ENCODE results near the gene TRA2A. TPM values are rescaled to one million over a fixed set of nuclear protein-coding genes. Genes with fewer than 3 reads are reported as not detected.
A peak's percentile ranks its signal among the peaks of the same experiment; 100 is the strongest.

TRA2A gene
- total RNA-seq, 3 donors from 2014 or later, result 40.3 to 72.9 (median 46.2) TPM

DNA sequence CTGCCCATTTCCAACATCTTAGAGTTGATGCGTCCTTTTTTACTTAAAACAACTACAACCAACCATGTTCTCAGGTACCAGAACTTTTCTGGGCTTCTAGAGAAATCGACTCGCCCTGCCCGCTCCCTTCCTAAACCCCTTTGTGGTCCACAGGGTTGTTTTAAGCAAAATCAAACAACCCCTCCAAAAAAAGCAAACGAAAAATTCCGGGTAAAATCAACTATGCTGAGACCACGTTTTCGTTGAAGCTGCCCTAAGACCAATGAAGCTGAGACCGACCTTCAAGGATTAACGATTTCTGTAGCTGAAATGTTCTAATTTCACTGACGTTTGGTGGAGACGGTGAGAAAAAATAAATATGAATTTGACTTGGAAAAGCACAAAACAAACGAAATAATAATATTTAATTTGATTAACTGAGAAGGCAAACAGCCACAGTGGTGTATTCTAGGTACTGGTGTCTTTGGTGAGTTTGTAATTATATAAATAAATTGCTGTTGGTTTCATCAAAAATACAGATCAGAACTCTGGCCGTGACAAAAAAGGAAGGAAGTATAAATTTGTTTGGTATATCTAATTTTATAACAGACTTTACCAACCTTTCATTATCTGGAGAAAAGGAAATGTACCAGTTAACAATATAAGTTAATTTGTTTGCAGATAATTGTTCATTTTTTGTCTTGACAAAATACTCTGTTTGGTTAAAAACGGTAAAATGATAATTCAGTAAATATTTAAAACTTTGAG, 56.8 kb downstream of the TRA2A start:
- Histone ChIP-seq H3K27me3 (peaks cover 13 to 100% of the 10 kb centered on the region in 2 donors), H3K36me3 (no peaks in the 10 kb centered on the region), H3K27ac (no peak overlapping the region), H3K4me3 (peak overlapping the region in 1 of 3 donors; percentile 48), H3K4me1 (peaks cover 0 to under 1% of the 10 kb centered on the region in 2 donors), H3K9me3 (peaks cover 0 to 6% of the 10 kb centered on the region in 2 donors)
- DNase-seq (ENCODE audit: low spot score in 2 of 2), result no peak
- TF ChIP-seq POLR2A (IDR thresholded peaks at IDR 0.05) (no peak), POLR2AphosphoS5 (IDR thresholded peaks at IDR 0.05) (peak in 1 of 3 donors; percentile 40)
- intact Hi-C loops (cut with DNase I; ENCODE audit: low total_unique reads), result no loop called here

DNA sequence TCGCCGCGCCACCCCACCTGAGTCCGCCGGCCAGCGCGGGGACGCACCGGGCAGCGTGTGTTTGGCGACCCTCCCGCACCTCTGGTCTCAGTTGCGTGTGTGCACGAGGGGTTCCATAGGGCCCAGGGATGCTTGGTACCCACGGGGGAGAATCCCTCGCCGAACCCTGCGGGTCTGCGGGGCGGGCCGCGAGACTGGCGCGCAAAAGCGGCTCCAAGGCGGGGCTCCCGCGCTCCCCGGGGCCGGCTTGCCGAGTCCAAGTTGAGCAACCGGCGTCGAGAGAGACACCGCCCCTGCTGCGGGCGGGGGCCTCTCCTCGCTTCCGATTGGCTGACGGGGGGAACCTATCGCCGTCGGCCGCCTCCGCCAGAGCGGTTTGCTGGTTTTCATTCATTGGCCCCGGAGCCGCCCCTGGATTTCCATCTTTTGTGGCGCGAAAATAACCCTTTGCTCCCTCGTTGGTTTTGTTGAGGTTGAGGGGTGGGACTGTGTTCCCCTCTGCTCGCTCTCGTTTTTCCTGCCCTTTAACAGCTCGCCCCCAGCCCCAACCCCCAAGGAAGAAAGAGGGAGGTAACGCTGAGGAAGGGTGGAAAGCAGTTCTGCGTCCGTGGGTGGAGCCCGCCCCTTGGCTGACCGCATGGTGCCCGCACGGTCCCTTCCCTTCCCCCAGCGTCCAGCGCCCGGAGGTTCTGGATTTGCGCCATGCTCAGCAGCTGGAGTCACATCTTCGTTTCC, 57.5 kb downstream of the TRA2A start:
- TF ChIP-seq POLR2A (IDR thresholded peaks at IDR 0.05) (no peak), POLR2AphosphoS5 (IDR thresholded peaks at IDR 0.05) (no peak)
- TF ChIP-seq, protein P1, sequence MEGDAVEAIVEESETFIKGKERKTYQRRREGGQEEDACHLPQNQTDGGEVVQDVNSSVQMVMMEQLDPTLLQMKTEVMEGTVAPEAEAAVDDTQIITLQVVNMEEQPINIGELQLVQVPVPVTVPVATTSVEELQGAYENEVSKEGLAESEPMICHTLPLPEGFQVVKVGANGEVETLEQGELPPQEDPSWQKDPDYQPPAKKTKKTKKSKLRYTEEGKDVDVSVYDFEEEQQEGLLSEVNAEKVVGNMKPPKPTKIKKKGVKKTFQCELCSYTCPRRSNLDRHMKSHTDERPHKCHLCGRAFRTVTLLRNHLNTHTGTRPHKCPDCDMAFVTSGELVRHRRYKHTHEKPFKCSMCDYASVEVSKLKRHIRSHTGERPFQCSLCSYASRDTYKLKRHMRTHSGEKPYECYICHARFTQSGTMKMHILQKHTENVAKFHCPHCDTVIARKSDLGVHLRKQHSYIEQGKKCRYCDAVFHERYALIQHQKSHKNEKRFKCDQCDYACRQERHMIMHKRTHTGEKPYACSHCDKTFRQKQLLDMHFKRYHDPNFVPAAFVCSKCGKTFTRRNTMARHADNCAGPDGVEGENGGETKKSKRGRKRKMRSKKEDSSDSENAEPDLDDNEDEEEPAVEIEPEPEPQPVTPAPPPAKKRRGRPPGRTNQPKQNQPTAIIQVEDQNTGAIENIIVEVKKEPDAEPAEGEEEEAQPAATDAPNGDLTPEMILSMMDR (IDR thresholded peaks at IDR 0.05), result no peak
- DNase-seq (ENCODE audit: low spot score in 2 of 2), result no peak
- no peak overlapping the region for H3K27ac ChIP-seq
- H3K4me3 ChIP-seq, result peak overlapping the region in 2 of 3 donors; percentile 18 to 48
- intact Hi-C loops (cut with DNase I; ENCODE audit: low total_unique reads), result no loop called here
- H3K36me3 ChIP-seq, result no peaks in the 10 kb centered on the region
- peaks cover 6 to 8% of the 10 kb centered on the region in 2 donors for H3K4me1 ChIP-seq
- H3K27me3 ChIP-seq, result peaks cover 19 to 100% of the 10 kb centered on the region in 2 donors
- peaks cover 0 to 6% of the 10 kb centered on the region in 2 donors for H3K9me3 ChIP-seq

DNA sequence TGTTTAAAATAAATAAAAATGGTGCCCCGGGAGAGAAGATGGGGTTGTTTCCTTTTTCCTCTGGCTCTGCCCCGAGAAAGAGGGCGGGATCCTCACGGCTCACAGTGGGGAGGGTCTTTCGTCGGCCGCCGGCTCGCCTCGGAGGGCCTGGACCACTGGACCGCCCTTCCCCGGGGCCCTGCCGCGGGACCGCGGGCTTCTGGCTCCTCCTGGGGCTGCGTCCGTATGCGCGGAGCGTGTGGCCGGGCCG, 58.0 kb downstream of the TRA2A start:
- H3K36me3 ChIP-seq, result no peaks in the 10 kb centered on the region
- DNase-seq (ENCODE audit: low spot score in 2 of 2), result no peak
- H3K4me3 ChIP-seq, result peak overlapping the region in 2 of 3 donors; percentile 18 to 48
- peaks cover 24 to 100% of the 10 kb centered on the region in 2 donors for H3K27me3 ChIP-seq
- H3K27ac ChIP-seq, result no peak overlapping the region
- intact Hi-C loops (cut with DNase I; ENCODE audit: low total_unique reads), result no loop called here
- H3K9me3 ChIP-seq, result peaks cover 0 to 6% of the 10 kb centered on the region in 2 donors
- peaks cover 9 to 11% of the 10 kb centered on the region in 2 donors for H3K4me1 ChIP-seq
- no peak for TF ChIP-seq POLR2AphosphoS5 (IDR thresholded peaks at IDR 0.05)
- TF ChIP-seq POLR2A (IDR thresholded peaks at IDR 0.05), result no peak
- TF ChIP-seq, protein P1 (IDR thresholded peaks at IDR 0.05), result no peak

DNA sequence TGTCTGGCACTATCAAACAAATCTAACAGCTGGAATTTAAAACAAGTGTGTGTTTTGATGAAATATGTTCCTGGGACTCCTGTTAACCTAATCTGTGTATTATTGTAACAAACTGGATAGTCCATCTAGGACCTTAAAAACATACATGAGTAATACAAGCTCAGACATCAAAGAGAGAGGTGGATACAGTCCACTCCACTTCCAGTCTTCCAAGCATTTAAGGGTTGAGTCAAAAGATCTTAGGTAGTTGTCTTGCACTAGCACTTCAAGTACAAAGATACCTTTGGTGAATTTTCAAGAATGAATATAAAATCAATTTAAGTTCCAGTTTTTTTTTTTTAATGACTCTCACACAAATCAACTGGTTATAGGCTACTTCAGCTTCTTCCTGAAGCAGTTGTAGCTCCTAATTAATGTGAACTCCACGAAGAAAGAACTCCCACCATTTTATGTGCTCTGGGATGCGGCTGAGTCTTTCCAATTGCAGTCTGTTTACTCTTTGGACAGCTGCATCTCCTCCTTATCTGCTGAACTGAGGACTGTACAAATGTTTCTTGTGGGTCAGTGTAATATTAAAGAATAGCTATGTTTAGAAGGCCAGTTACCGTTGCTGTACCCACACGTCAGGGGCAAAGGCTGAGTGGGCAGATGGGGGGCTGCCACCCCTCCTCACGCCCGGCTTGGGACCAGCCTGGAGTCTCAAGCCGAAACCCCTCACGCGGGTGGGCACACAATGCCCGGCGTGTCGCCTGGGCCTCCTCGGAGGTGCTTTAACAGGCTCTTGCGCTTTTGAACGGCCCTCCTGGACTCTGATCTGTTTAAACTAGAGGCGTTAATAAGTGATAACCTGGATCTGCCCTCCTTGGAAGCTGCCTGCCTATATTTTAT, 58.6 kb downstream of the TRA2A start:
- intact Hi-C loops (cut with DNase I; ENCODE audit: low total_unique reads), result no loop called here
- Histone ChIP-seq H3K4me3 (no peak overlapping the region), H3K27ac (no peak overlapping the region), H3K4me1 (peaks cover 9 to 13% of the 10 kb centered on the region in 2 donors), H3K27me3 (peaks cover 28 to 100% of the 10 kb centered on the region in 2 donors), H3K9me3 (peaks cover 0 to 6% of the 10 kb centered on the region in 2 donors), H3K36me3 (no peaks in the 10 kb centered on the region)
- DNase-seq (ENCODE audit: low spot score in 2 of 2), result no peak
- no peak for TF ChIP-seq POLR2A (IDR thresholded peaks at IDR 0.05)
- TF ChIP-seq POLR2AphosphoS5 (IDR thresholded peaks at IDR 0.05), result no peak
- TF ChIP-seq, protein P1 (IDR thresholded peaks at IDR 0.05), result no peak

DNA sequence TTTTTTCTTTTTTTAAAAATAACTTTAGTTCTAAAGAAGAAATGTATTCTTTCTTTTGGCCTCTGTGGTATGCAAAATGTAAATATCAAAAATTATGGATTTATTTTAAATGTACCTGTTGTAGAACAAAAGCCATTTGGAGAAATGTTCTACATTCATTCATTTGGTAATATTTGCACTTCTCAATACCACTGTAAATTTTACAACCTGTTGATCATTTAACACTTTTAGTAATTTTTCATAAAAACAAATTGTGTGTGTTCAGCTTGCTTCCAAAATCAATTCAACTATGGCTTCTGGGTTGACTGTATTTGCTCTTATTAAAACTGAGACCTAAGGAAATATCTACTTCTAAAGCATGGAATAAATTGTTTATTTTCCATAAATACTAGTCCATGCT, 59.2 kb downstream of the TRA2A start:
- H3K4me1 ChIP-seq, result peaks cover 9 to 13% of the 10 kb centered on the region in 2 donors
- peaks cover 0 to 6% of the 10 kb centered on the region in 2 donors for H3K9me3 ChIP-seq
- intact Hi-C loops (cut with DNase I; ENCODE audit: low total_unique reads), result no loop called here
- H3K27me3 ChIP-seq, result peaks cover 28 to 100% of the 10 kb centered on the region in 2 donors
- TF ChIP-seq, protein P1 (IDR thresholded peaks at IDR 0.05), result no peak
- TF ChIP-seq POLR2A (IDR thresholded peaks at IDR 0.05) (no peak), POLR2AphosphoS5 (IDR thresholded peaks at IDR 0.05) (no peak)
- no peaks in the 10 kb centered on the region for H3K36me3 ChIP-seq
- no peak overlapping the region for H3K27ac ChIP-seq
- H3K4me3 ChIP-seq, result no peak overlapping the region
- no peak for DNase-seq (ENCODE audit: low spot score in 2 of 2)
